ENCODE measurements around the gene UBXN6.

Gene UBXN6

GRCh38 chr19:4444765-4445741 lies 12.5 kb downstream of the UBXN6 start:
- H3K4me3 ChIP-seq (ENCODE audit: low read length): no peak overlapping the region
- no peak for DNase-seq (ENCODE audit: low read depth)
- TF ChIP-seq CTCF (IDR thresholded peaks at IDR 0.05; ENCODE audit: insufficient read depth, low read depth, low read length, missing control alignments): no peak

- DNase-seq (ENCODE audit: low read depth): no peak
- no peak overlapping the region for H3K4me3 ChIP-seq (ENCODE audit: low read length)
- no peak for TF ChIP-seq CTCF (IDR thresholded peaks at IDR 0.05; ENCODE audit: insufficient read depth, low read depth, low read length, missing control alignments)
Observed at GRCh38 chr19:4443966-4444764, 13.4 kb downstream of the UBXN6 start.

GRCh38 chr19:4443188-4443587 lies 14.4 kb downstream of the UBXN6 start:
- DNase-seq (ENCODE audit: low read depth): no peak
- no peak for TF ChIP-seq CTCF (IDR thresholded peaks at IDR 0.05; ENCODE audit: insufficient read depth, low read depth, low read length, missing control alignments)
- no peak overlapping the region for H3K4me3 ChIP-seq (ENCODE audit: low read length)

- no peak for TF ChIP-seq CTCF (IDR thresholded peaks at IDR 0.05; ENCODE audit: insufficient read depth, low read depth, low read length, missing control alignments)
- H3K4me3 ChIP-seq (ENCODE audit: low read length): no peak overlapping the region
- no peak for DNase-seq (ENCODE audit: low read depth)
Observed at GRCh38 chr19:4442819-4443146, 14.8 kb downstream of the UBXN6 start.

- no peak for TF ChIP-seq CTCF (IDR thresholded peaks at IDR 0.05; ENCODE audit: insufficient read depth, low read depth, low read length, missing control alignments)
- no peak overlapping the region for H3K4me3 ChIP-seq (ENCODE audit: low read length)
- DNase-seq (ENCODE audit: low read depth): no peak
Observed at GRCh38 chr19:4441994-4442818, 15.4 kb downstream of the UBXN6 start.

GRCh38 chr19:4439243-4439642 lies 18.4 kb downstream of the UBXN6 start:
- no peak for DNase-seq (ENCODE audit: low read depth)
- H3K4me3 ChIP-seq (ENCODE audit: low read length): no peak overlapping the region
- no peak for TF ChIP-seq CTCF (IDR thresholded peaks at IDR 0.05; ENCODE audit: insufficient read depth, low read depth, low read length, missing control alignments)
